Activated T-cell treated with anti-CD3 and anti-CD28 coated beads, Interleukin-2, amount 50 U/mL, for 72 hours (primary cell): ENCODE results near the gene RPS15. TPM values are rescaled to one million over a fixed set of nuclear protein-coding genes. Genes with fewer than 3 reads are reported as not detected.

Experiments
- ATAC-seq, 2 donors: fragments of 150-1000 bp; cut with Tn5 transposase; replicated peaks in 1 of 2; 2 replicates each; pipeline ENCODE4 v1.10.0; 2021; ENCODE audit warnings: moderate library complexity in 2 of 2, mild to moderate bottlenecking in 1 of 2
- DNase-seq, 2 donors: peaks; one replicate each; pipeline ENCODE4 v3.0.0; 2021 to 2022; ENCODE audit warnings: mixed read lengths in 1 of 2
- H3K27ac Mint-ChIP-seq: one replicate; pipeline ENCODE4 v1.8.0; 2022; ENCODE audit warnings: mild to moderate bottlenecking, moderate library complexity, mixed read lengths
- H3K27me3 Mint-ChIP-seq: one replicate; pipeline ENCODE4 v1.8.0; 2022; ENCODE audit warnings: low read depth, mixed read lengths
- H3K36me3 Mint-ChIP-seq, 2 donors: one replicate each; pipeline ENCODE4 v1.8.0; 2022; ENCODE audit warnings: mixed read lengths in 2 of 2, mild to moderate bottlenecking in 1 of 2; ENCODE audit not compliant: insufficient read depth in 2 of 2
- H3K4me1 Mint-ChIP-seq: one replicate; pipeline ENCODE4 v1.8.0; 2022; ENCODE audit warnings: low read depth, mixed read lengths
- H3K4me3 Mint-ChIP-seq, 2 donors: one replicate each; pipeline ENCODE4 v1.8.0; 2022; ENCODE audit warnings: mild to moderate bottlenecking in 2 of 2, mixed read lengths in 2 of 2, moderate library complexity in 2 of 2
- H3K9me3 Mint-ChIP-seq, 2 donors: one replicate each; pipeline ENCODE4 v1.8.0; 2022; ENCODE audit warnings: mixed read lengths in 2 of 2
- total RNA-seq, 2 donors: library from RNA; stranded (reverse); gene quantifications; one replicate each; pipeline ENCODE4 v1.2.3, GENCODE V29; 2022

RPS15 gene
- total RNA-seq, 2 donors from 2014 or later, result 1,293 to 1,490 TPM

- ATAC-seq (no peak), DNase-seq (no peak)
- Mint-ChIP-seq H3K4me1 (no peaks in the 10 kb centered on the region), H3K27ac (no peak overlapping the region), H3K27me3 (no peaks in the 10 kb centered on the region), H3K4me3 (no peak overlapping the region), H3K36me3 (peaks cover 6 to 20% of the 10 kb centered on the region in 2 donors), H3K9me3 (no peaks in the 10 kb centered on the region)
Observed at GRCh38 chr19:1426736-1427135, 11.5 kb upstream of the RPS15 start.

GRCh38 chr19:1427221-1427920 lies 10.8 kb upstream of the RPS15 start:
- no peaks in the 10 kb centered on the region for H3K4me1 Mint-ChIP-seq
- no peak overlapping the region for H3K27ac Mint-ChIP-seq
- ATAC-seq (no peak), DNase-seq (no peak)
- H3K9me3 Mint-ChIP-seq, result no peaks in the 10 kb centered on the region
- peaks cover 6 to 21% of the 10 kb centered on the region in 2 donors for H3K36me3 Mint-ChIP-seq
- H3K27me3 Mint-ChIP-seq, result no peaks in the 10 kb centered on the region
- no peak overlapping the region for H3K4me3 Mint-ChIP-seq

- DNase-seq, result no peak
- Mint-ChIP-seq H3K4me3 (no peak overlapping the region), H3K36me3 (peaks cover 0 to 12% of the 10 kb centered on the region in 2 donors), H3K27ac (no peak overlapping the region), H3K9me3 (no peaks in the 10 kb centered on the region), H3K27me3 (no peaks in the 10 kb centered on the region), H3K4me1 (no peaks in the 10 kb centered on the region)
- no peak for ATAC-seq
Observed at GRCh38 chr19:1428738-1429391, 9.3 kb upstream of the RPS15 start.

- no peak for DNase-seq
- no peak overlapping the region for H3K27ac Mint-ChIP-seq
- H3K4me3 Mint-ChIP-seq, result no peak overlapping the region
- H3K4me1 Mint-ChIP-seq, result no peaks in the 10 kb centered on the region
- no peak for ATAC-seq
- H3K36me3 Mint-ChIP-seq, result peaks cover 0 to 12% of the 10 kb centered on the region in 2 donors
- H3K9me3 Mint-ChIP-seq, result no peaks in the 10 kb centered on the region
- no peaks in the 10 kb centered on the region for H3K27me3 Mint-ChIP-seq
Observed at GRCh38 chr19:1429750-1430149, 8.4 kb upstream of the RPS15 start.

- no peaks in the 10 kb centered on the region for H3K27me3 Mint-ChIP-seq
- no peaks in the 10 kb centered on the region for H3K4me1 Mint-ChIP-seq
- no peak for ATAC-seq
- peaks cover 0 to 8% of the 10 kb centered on the region in 2 donors for H3K36me3 Mint-ChIP-seq
- H3K9me3 Mint-ChIP-seq, result no peaks in the 10 kb centered on the region
- H3K4me3 Mint-ChIP-seq, result no peak overlapping the region
- no peak for DNase-seq
- H3K27ac Mint-ChIP-seq, result no peak overlapping the region
Observed at GRCh38 chr19:1430246-1430645, 8.0 kb upstream of the RPS15 start.

GRCh38 chr19:1431759-1432506 lies 6.3 kb upstream of the RPS15 start:
- Mint-ChIP-seq H3K36me3 (peaks cover 0 to 6% of the 10 kb centered on the region in 2 donors), H3K4me3 (no peak overlapping the region), H3K27me3 (no peaks in the 10 kb centered on the region), H3K4me1 (no peaks in the 10 kb centered on the region), H3K27ac (no peak overlapping the region), H3K9me3 (no peaks in the 10 kb centered on the region)
- no peak for DNase-seq
- no peak for ATAC-seq

- Mint-ChIP-seq H3K4me3 (no peak overlapping the region), H3K27me3 (no peaks in the 10 kb centered on the region), H3K27ac (no peak overlapping the region), H3K36me3 (peaks cover 0 to 6% of the 10 kb centered on the region in 2 donors), H3K4me1 (no peaks in the 10 kb centered on the region), H3K9me3 (no peaks in the 10 kb centered on the region)
- no peak for ATAC-seq
- no peak for DNase-seq
Observed at GRCh38 chr19:1432507-1432887, 5.7 kb upstream of the RPS15 start.

- DNase-seq, result no peak
- ATAC-seq, result no peak
- Mint-ChIP-seq H3K27me3 (no peaks in the 10 kb centered on the region), H3K36me3 (peaks cover 3 to 5% of the 10 kb centered on the region in 2 donors), H3K4me1 (peaks cover 7% of the 10 kb centered on the region), H3K27ac (no peak overlapping the region), H3K9me3 (no peaks in the 10 kb centered on the region), H3K4me3 (no peak overlapping the region)
Observed at GRCh38 chr19:1433119-1434039, 4.8 kb upstream of the RPS15 start.

- Mint-ChIP-seq H3K4me1 (peaks cover 7% of the 10 kb centered on the region), H3K36me3 (peaks cover 3 to 5% of the 10 kb centered on the region in 2 donors), H3K27ac (no peak overlapping the region), H3K27me3 (no peaks in the 10 kb centered on the region), H3K4me3 (no peak overlapping the region), H3K9me3 (no peaks in the 10 kb centered on the region)
- DNase-seq (no peak), ATAC-seq (no peak)
Observed at GRCh38 chr19:1434040-1434366, 4.2 kb upstream of the RPS15 start.

- DNase-seq, result no peak
- no peak overlapping the region for H3K27ac Mint-ChIP-seq
- H3K36me3 Mint-ChIP-seq, result peaks cover 3 to 6% of the 10 kb centered on the region in 2 donors
- no peaks in the 10 kb centered on the region for H3K9me3 Mint-ChIP-seq
- peaks cover 10% of the 10 kb centered on the region for H3K4me1 Mint-ChIP-seq
- H3K27me3 Mint-ChIP-seq, result no peaks in the 10 kb centered on the region
- no peak for ATAC-seq
- H3K4me3 Mint-ChIP-seq, result no peak overlapping the region
Observed at GRCh38 chr19:1434577-1435060, 3.6 kb upstream of the RPS15 start.

- ATAC-seq (no peak), DNase-seq (no peak)
- H3K27me3 Mint-ChIP-seq, result no peaks in the 10 kb centered on the region
- H3K27ac Mint-ChIP-seq, result no peak overlapping the region
- no peaks in the 10 kb centered on the region for H3K9me3 Mint-ChIP-seq
- no peak overlapping the region for H3K4me3 Mint-ChIP-seq
- H3K36me3 Mint-ChIP-seq, result peaks cover 6 to 13% of the 10 kb centered on the region in 2 donors
- H3K4me1 Mint-ChIP-seq, result peaks cover 19% of the 10 kb centered on the region
Observed at GRCh38 chr19:1435378-1435989, 2.7 kb upstream of the RPS15 start.

GRCh38 chr19:1437609-1438008 lies 587 bp upstream of the RPS15 start:
- peaks cover 12 to 25% of the 10 kb centered on the region in 2 donors for H3K36me3 Mint-ChIP-seq
- peak overlapping the region; percentile 97 to 99 for H3K4me3 Mint-ChIP-seq
- H3K9me3 Mint-ChIP-seq, result no peaks in the 10 kb centered on the region
- peak overlapping the region; percentile 97 for H3K27ac Mint-ChIP-seq
- no peaks in the 10 kb centered on the region for H3K27me3 Mint-ChIP-seq
- H3K4me1 Mint-ChIP-seq, result peaks cover 34% of the 10 kb centered on the region
- DNase-seq (no peak), ATAC-seq (no peak)
